COLO668 (cell line): ENCODE measurements around the gene KIF17.

ENCODE experiments used
- DNase-seq: peaks from one replicate; lab custom pipeline; 2025; ENCODE audit not compliant: unreplicated experiment; lab: John Stamatoyannopoulos, UW

Gene KIF17

GRCh38 chr1:20717452-20718342, at the start of gene KIF17:
TSS of gene KIF17 (minus strand) at chr1:20718007. CDS start at chr1:20717706, 301 bp downstream.
- DNase-seq: peak; percentile 93

GRCh38 chr1:20767271-20767670, 49.5 kb upstream of the KIF17 start:
- no peak for DNase-seq

- no peak for DNase-seq
Measured at GRCh38 chr1:20763417-20763816, 45.6 kb upstream of the KIF17 start.

GRCh38 chr1:20760322-20760721, 42.5 kb upstream of the KIF17 start:
- no peak for DNase-seq

GRCh38 chr1:20753589-20753988, 35.8 kb upstream of the KIF17 start:
- no peak for DNase-seq

GRCh38 chr1:20751462-20751990, 33.7 kb upstream of the KIF17 start:
- DNase-seq: no peak

- DNase-seq: no peak
Measured at GRCh38 chr1:20742671-20743070, 24.9 kb upstream of the KIF17 start.

GRCh38 chr1:20740781-20741180, 23.0 kb upstream of the KIF17 start:
- DNase-seq: no peak

- DNase-seq: no peak
Measured at GRCh38 chr1:20739225-20739624, 21.4 kb upstream of the KIF17 start.

GRCh38 chr1:20735581-20736111, 17.8 kb upstream of the KIF17 start:
- DNase-seq: no peak

- peak; percentile 65 for DNase-seq
Measured at GRCh38 chr1:20733360-20733975, 15.7 kb upstream of the KIF17 start.

GRCh38 chr1:20732588-20733359, 15.0 kb upstream of the KIF17 start, which contains the start of gene SH2D5:
TSS of gene SH2D5 (minus strand) at chr1:20732703. CDS start at chr1:20728044, 4,659 bp downstream.
- peak; percentile 82 for DNase-seq

- peak; percentile 75 for DNase-seq
Measured at GRCh38 chr1:20732071-20732587, 14.3 kb upstream of the KIF17 start.

GRCh38 chr1:20731057-20731991, 13.5 kb upstream of the KIF17 start:
- DNase-seq: no peak

GRCh38 chr1:20730690-20731056, 12.9 kb upstream of the KIF17 start:
- no peak for DNase-seq

- DNase-seq: no peak
Measured at GRCh38 chr1:20729990-20730689, 12.3 kb upstream of the KIF17 start.

- no peak for DNase-seq
Measured at GRCh38 chr1:20729155-20729931, 11.5 kb upstream of the KIF17 start.
